GM20431 (cell line): Measurements from ENCODE around the gene ATAD5.
"Not testable (repeated sequence)": the region's sequence is repeated elsewhere in the genome, so short reads cannot be mapped to it uniquely, and the experiment has no call there.

Experiments
- in situ Hi-C: fragments of 300-500 bp; cut with MseI, MboI; formaldehyde crosslinking; loops from one replicate; pipeline ENCODE4 v1.15.0; 2020; ENCODE audit warnings: low sequenced_read_pairs; ENCODE audit not compliant: unreplicated experiment

The ATAD5 gene

GRCh38 chr17:30831663-30832437 lies at the start of gene ATAD5:
Gene ATAD5 (plus strand): TSS chr17:30831966. CDS start chr17:30832348, 382 bp downstream.
- in situ Hi-C loops: no loop called here

- in situ Hi-C loops: no loop called here
Measured at GRCh38 chr17:30782206-30782605, 49.6 kb upstream of the ATAD5 start.

- in situ Hi-C loops: no loop called here
Measured at GRCh38 chr17:30788918-30789317, 42.8 kb upstream of the ATAD5 start.

GRCh38 chr17:30790279-30790678 lies 41.5 kb upstream of the ATAD5 start:
- in situ Hi-C loops: no loop called here

- in situ Hi-C loops: no loop called here
Measured at GRCh38 chr17:30793282-30793977, 38.3 kb upstream of the ATAD5 start.

- in situ Hi-C loops: no loop called here
Measured at GRCh38 chr17:30794372-30794771, 37.4 kb upstream of the ATAD5 start.

- in situ Hi-C loops: no loop called here
Measured at GRCh38 chr17:30796016-30796415, 35.8 kb upstream of the ATAD5 start.

- in situ Hi-C loops: no loop called here
Measured at GRCh38 chr17:30801671-30802070, 30.1 kb upstream of the ATAD5 start.

- in situ Hi-C loops: no loop called here
Measured at GRCh38 chr17:30805944-30806456, 25.8 kb upstream of the ATAD5 start.

GRCh38 chr17:30807896-30808295 lies 23.9 kb upstream of the ATAD5 start:
- in situ Hi-C loops: no loop called here

- in situ Hi-C loops: no loop called here
Measured at GRCh38 chr17:30808785-30809286, 22.9 kb upstream of the ATAD5 start.

GRCh38 chr17:30809867-30810266 lies 21.9 kb upstream of the ATAD5 start:
- in situ Hi-C loops: no loop called here

GRCh38 chr17:30812218-30813177 lies 19.3 kb upstream of the ATAD5 start:
- in situ Hi-C loops: no loop called here

GRCh38 chr17:30814236-30814635 lies 17.5 kb upstream of the ATAD5 start:
- in situ Hi-C loops: not testable (repeated sequence)

- in situ Hi-C loops: not testable (repeated sequence)
Measured at GRCh38 chr17:30814860-30815259, 16.9 kb upstream of the ATAD5 start.

- in situ Hi-C loops: no loop called here
Measured at GRCh38 chr17:30816165-30816564, 15.6 kb upstream of the ATAD5 start.

- in situ Hi-C loops: no loop called here
Measured at GRCh38 chr17:30819971-30820705, 11.6 kb upstream of the ATAD5 start.

- in situ Hi-C loops: no loop called here
Measured at GRCh38 chr17:30821871-30822723, 9.7 kb upstream of the ATAD5 start.
